Testis (tissue), 3 donors: ENCODE data around the gene APOA4. TPM values are rescaled to one million over a fixed set of nuclear protein-coding genes. Genes with fewer than 3 reads are reported as not detected.

Experiments used
- DNase-seq: peaks from one replicate; pipeline ENCODE4 v3.0.0-alpha.2; 2019
- H3K27ac ChIP-seq, 2 donors: fragments of 200-600 bp; sonication (generic); one replicate each; pipeline ENCODE4 v1.5.1; 2019
- H3K27me3 ChIP-seq: fragments of 200-600 bp; sonication (generic); one replicate; pipeline ENCODE4 v1.5.1; 2019
- H3K36me3 ChIP-seq: fragments of 200-600 bp; sonication (generic); one replicate; pipeline ENCODE4 v1.5.1; 2017; ENCODE audit warnings: low read depth; ENCODE audit errors: missing control alignments
- H3K4me1 ChIP-seq: fragments of 200-600 bp; sonication (generic); one replicate; pipeline ENCODE4 v1.5.1; 2019
- H3K4me3 ChIP-seq, 2 donors: fragments of 200-600 bp; sonication (generic); one replicate each; pipeline ENCODE4 v1.5.1; 2017 to 2019
- H3K9me3 ChIP-seq: fragments of 200-600 bp; sonication (generic); one replicate; pipeline ENCODE4 v1.5.1; 2017
- CTCF ChIP-seq, 3 experiments: fragments of 450-650 bp in 2 of 3; fragments of 200-600 bp in 1 of 3; sonication (generic) in 1 of 3; IDR thresholded peaks; one replicate each; pipeline ENCODE4 v1.5.1; 2016 to 2019; ENCODE audit warnings: antibody characterized with exemption in 3 of 3, mild to moderate bottlenecking in 2 of 3, moderate library complexity in 1 of 3
- POLR2A ChIP-seq: fragments of 450-650 bp; IDR thresholded peaks from one replicate; pipeline ENCODE4 v1.6.1; 2017; ENCODE audit warnings: antibody characterized with exemption, mild to moderate bottlenecking, moderate library complexity
- WGBS, 2 donors: methylation state at CpG; one replicate each; pipeline ENCODE4 v1.1.5; 2018; 5-methylcytosine and 5-hydroxymethylcytosine counted together
- intact Hi-C: fragments of 100-400 bp; cut with DNase I; formaldehyde crosslinking; loops from one replicate; pipeline ENCODE4 v1.15.1; 2023; ENCODE audit warnings: low total_unique reads
- polyA plus RNA-seq: library from polyadenylated mRNA; stranded (reverse); fragments of 350-450 nt; fragmentation: Illumina TruSeq; extraction: RNeasy Lipid Tissue Mini Kit (QIAGEN cat#74804); gene quantifications from one replicate; pipeline ENCODE4 v1.2.3, GENCODE V29; 2014; ENCODE audit warnings: low read depth, low replicate concordance; ENCODE audit not compliant: insufficient read depth
- total RNA-seq, 2 donors: library from RNA; depleted of rRNA; stranded (reverse); fragments of >200 nt; gene quantifications; one replicate each; pipeline ENCODE4 v1.2.3, GENCODE V29; 2016

APOA4 gene
- total and polyA plus RNA-seq, 3 donors from 2014 or later, result not detected

GRCh38 chr11:116857936-116858335 is 34.8 kb upstream of the APOA4 start:
- Histone ChIP-seq H3K4me1 (no peaks in the 10 kb centered on the region), H3K36me3 (no peaks in the 10 kb centered on the region), H3K27ac (no peak overlapping the region), H3K27me3 (no peaks in the 10 kb centered on the region), H3K9me3 (no peaks in the 10 kb centered on the region), H3K4me3 (no peak overlapping the region)
- intact Hi-C loops, result no loop called here
- TF ChIP-seq POLR2A (no peak), CTCF (IDR thresholded peaks at IDR 0.05) (no peak)
- DNase-seq, result no peak
- 69 to 74% methylated on average over 7 of the region's 7 CpGs for WGBS, 2 donors

- Histone ChIP-seq H3K9me3 (no peaks in the 10 kb centered on the region), H3K27ac (no peak overlapping the region), H3K36me3 (no peaks in the 10 kb centered on the region), H3K4me1 (no peaks in the 10 kb centered on the region), H3K27me3 (no peaks in the 10 kb centered on the region), H3K4me3 (no peak overlapping the region)
- intact Hi-C loops, result no loop called here
- WGBS, 2 donors, result 80 to 87% methylated on average over 2 of the region's 2 CpGs
- TF ChIP-seq CTCF (IDR thresholded peaks at IDR 0.05), result no peak
- TF ChIP-seq POLR2A, result no peak
- DNase-seq, result no peak
Observed at GRCh38 chr11:116857316-116857715, 34.2 kb upstream of the APOA4 start.

- 81 to 90% methylated on average over 5 of the region's 5 CpGs for WGBS, 2 donors
- intact Hi-C loops, result no loop called here
- no peak for DNase-seq
- Histone ChIP-seq H3K4me1 (no peaks in the 10 kb centered on the region), H3K27ac (no peak overlapping the region), H3K36me3 (no peaks in the 10 kb centered on the region), H3K4me3 (no peak overlapping the region), H3K9me3 (no peaks in the 10 kb centered on the region), H3K27me3 (no peaks in the 10 kb centered on the region)
- TF ChIP-seq POLR2A (no peak), CTCF (IDR thresholded peaks at IDR 0.05) (no peak)
Observed at GRCh38 chr11:116856423-116856822, 33.3 kb upstream of the APOA4 start.

GRCh38 chr11:116855413-116855812 is 32.3 kb upstream of the APOA4 start:
- no peaks in the 10 kb centered on the region for H3K27me3 ChIP-seq
- DNase-seq, result no peak
- no peak overlapping the region for H3K27ac ChIP-seq
- WGBS, 2 donors, result 81 to 90% methylated on average over 7 of the region's 7 CpGs
- no peaks in the 10 kb centered on the region for H3K9me3 ChIP-seq
- no peak overlapping the region for H3K4me3 ChIP-seq
- no peaks in the 10 kb centered on the region for H3K4me1 ChIP-seq
- no peak for TF ChIP-seq POLR2A
- TF ChIP-seq CTCF (IDR thresholded peaks at IDR 0.05), result no peak
- no peaks in the 10 kb centered on the region for H3K36me3 ChIP-seq
- intact Hi-C loops, result no loop called here

GRCh38 chr11:116853461-116854073 is 30.5 kb upstream of the APOA4 start:
- intact Hi-C loops, result no loop called here
- Histone ChIP-seq H3K4me1 (no peaks in the 10 kb centered on the region), H3K27ac (no peak overlapping the region), H3K4me3 (no peak overlapping the region), H3K36me3 (no peaks in the 10 kb centered on the region), H3K9me3 (no peaks in the 10 kb centered on the region), H3K27me3 (no peaks in the 10 kb centered on the region)
- TF ChIP-seq POLR2A, result no peak
- TF ChIP-seq CTCF (IDR thresholded peaks at IDR 0.05), result no peak
- 89 to 92% methylated on average over 6 of the region's 6 CpGs for WGBS, 2 donors
- no peak for DNase-seq
